GM19023 (cell line): ENCODE measurements around the gene FASLG.

Experiments
- ATAC-seq: cut with Tn5 transposase; IDR thresholded peaks from one replicate; pipeline ENCODE4 v1.9.1; 2021; ENCODE audit warnings: mild to moderate bottlenecking, moderate library complexity; ENCODE audit not compliant: unreplicated experiment

The FASLG gene

GRCh38 chr1:172642970-172643369, 15.9 kb upstream of the FASLG start:
- no peak for ATAC-seq

GRCh38 chr1:172646653-172647052, 12.2 kb upstream of the FASLG start:
- ATAC-seq = no peak

GRCh38 chr1:172647110-172647564, 11.8 kb upstream of the FASLG start:
- no peak for ATAC-seq

GRCh38 chr1:172647987-172648386, 10.9 kb upstream of the FASLG start:
- no peak for ATAC-seq

GRCh38 chr1:172650474-172651193, 8.3 kb upstream of the FASLG start:
- no peak for ATAC-seq

GRCh38 chr1:172653015-172653709, 5.7 kb upstream of the FASLG start:
- no peak for ATAC-seq

- no peak for ATAC-seq
Observed at GRCh38 chr1:172654535-172654934, 4.4 kb upstream of the FASLG start.

GRCh38 chr1:172656576-172656975, 2.3 kb upstream of the FASLG start:
- no peak for ATAC-seq

GRCh38 chr1:172657586-172657985, 1.3 kb upstream of the FASLG start:
- ATAC-seq = no peak

- ATAC-seq = no peak
Observed at GRCh38 chr1:172661107-172661506, 2.2 kb downstream of the FASLG start.

- peak; percentile 84 for ATAC-seq
Observed at GRCh38 chr1:172662464-172663109, 3.7 kb downstream of the FASLG start.

- ATAC-seq = no peak
Observed at GRCh38 chr1:172663732-172664131, 4.8 kb downstream of the FASLG start.

GRCh38 chr1:172668097-172668496, 9.2 kb downstream of the FASLG start:
- ATAC-seq = no peak

GRCh38 chr1:172669011-172669410, 10.1 kb downstream of the FASLG start:
- ATAC-seq = no peak

- ATAC-seq = no peak
Observed at GRCh38 chr1:172670316-172670715, 11.4 kb downstream of the FASLG start.

- no peak for ATAC-seq
Observed at GRCh38 chr1:172670791-172671190, 11.9 kb downstream of the FASLG start.

GRCh38 chr1:172671591-172671990, 12.7 kb downstream of the FASLG start:
- no peak for ATAC-seq

- no peak for ATAC-seq
Observed at GRCh38 chr1:172672720-172673119, 13.8 kb downstream of the FASLG start.

- no peak for ATAC-seq
Observed at GRCh38 chr1:172673761-172674160, 14.9 kb downstream of the FASLG start.

- ATAC-seq = no peak
Observed at GRCh38 chr1:172674831-172675613, 16.1 kb downstream of the FASLG start.
